Omental fat pad (tissue), 4 donors: Measurements from ENCODE around the gene TMEM92. TPM values are rescaled to one million over a fixed set of nuclear protein-coding genes. Genes with fewer than 3 reads are reported as not detected.
"Not testable (repeated sequence)": the region's sequence is repeated elsewhere in the genome, so short reads cannot be mapped to it uniquely, and the experiment has no call there.

Source experiments
- ATAC-seq: fragments of 150-250 bp; one replicate; pipeline ENCODE4 v1.9.1; 2016; ENCODE audit warnings: mild to moderate bottlenecking, moderate library complexity; ENCODE audit not compliant: low FRiP score
- DNase-seq: peaks from one replicate; pipeline ENCODE4 v3.0.0-alpha.2; 2019; ENCODE audit warnings: low spot score
- CTCF ChIP-seq, 3 donors: fragments of 450-650 bp; IDR thresholded peaks; one replicate each; pipeline ENCODE4 v1.5.1; 2016 to 2017; ENCODE audit warnings: antibody characterized with exemption in 3 of 3, mild to moderate bottlenecking in 3 of 3, moderate library complexity in 2 of 3
- total RNA-seq, 4 donors: library from RNA; depleted of rRNA; stranded (reverse); fragments of >200 nt; gene quantifications; one replicate each; pipeline ENCODE4 v1.1.0, GENCODE V29; 2016

The TMEM92 gene
- total RNA-seq, 4 donors from 2014 or later: 0.93 TPM; not detected in 3

- no peak for DNase-seq
- no peak for TF ChIP-seq CTCF (IDR thresholded peaks at IDR 0.05)
- ATAC-seq: no peak
Measured at GRCh38 chr17:50266384-50267073, 7.7 kb upstream of the TMEM92 start.

- DNase-seq (no peak), ATAC-seq (no peak)
- no peak for TF ChIP-seq CTCF (IDR thresholded peaks at IDR 0.05)
Measured at GRCh38 chr17:50267074-50267841, 7.0 kb upstream of the TMEM92 start.

GRCh38 chr17:50268026-50268425, 6.2 kb upstream of the TMEM92 start:
- ATAC-seq (no peak), DNase-seq (no peak)
- no peak for TF ChIP-seq CTCF (IDR thresholded peaks at IDR 0.05)

GRCh38 chr17:50268743-50269275, 5.5 kb upstream of the TMEM92 start:
- TF ChIP-seq CTCF (IDR thresholded peaks at IDR 0.05): no peak
- ATAC-seq (no peak), DNase-seq (no peak)

- DNase-seq: peak; percentile 49
- peak; percentile 55 for ATAC-seq
- TF ChIP-seq CTCF (IDR thresholded peaks at IDR 0.05): no peak
Measured at GRCh38 chr17:50269477-50270434, 4.5 kb upstream of the TMEM92 start.

GRCh38 chr17:50270435-50271362, 3.6 kb upstream of the TMEM92 start:
- no peak for TF ChIP-seq CTCF (IDR thresholded peaks at IDR 0.05)
- ATAC-seq (no peak), DNase-seq (no peak)

GRCh38 chr17:50271363-50271750, 2.9 kb upstream of the TMEM92 start:
- DNase-seq, ATAC-seq: not testable (repeated sequence)
